Mononuclear cell (primary cell): ENCODE measurements around the gene PHRF1. TPM values are rescaled to one million over a fixed set of nuclear protein-coding genes. Genes with fewer than 3 reads are reported as not detected.

Experiments used
- H3K27me3 ChIP-seq: 2 replicates; pipeline ENCODE4 v1.6.0; 2011; ENCODE audit warnings: low read length, control low read depth; ENCODE audit not compliant: insufficient read depth
- H3K4me1 ChIP-seq: 2 replicates; pipeline ENCODE4 v1.5.1; 2011; ENCODE audit warnings: mild to moderate bottlenecking, low read length, control low read depth; ENCODE audit not compliant: insufficient read depth
- H3K4me3 ChIP-seq: 2 replicates; pipeline ENCODE4 v1.5.1; 2011; ENCODE audit warnings: mild to moderate bottlenecking, low read length, moderate library complexity
- H3K9me3 ChIP-seq: 2 replicates; pipeline ENCODE4 v1.5.1; 2011; ENCODE audit warnings: low read depth, mild to moderate bottlenecking, control low read depth, low read length
- total RNA-seq: library from RNA; depleted of rRNA; stranded (reverse); fragments of >200 nt; gene quantifications from one replicate; pipeline ENCODE4 v1.2.3, GENCODE V29; 2012

The PHRF1 gene
- total RNA-seq, 1 donor: 25.1 TPM

DNA sequence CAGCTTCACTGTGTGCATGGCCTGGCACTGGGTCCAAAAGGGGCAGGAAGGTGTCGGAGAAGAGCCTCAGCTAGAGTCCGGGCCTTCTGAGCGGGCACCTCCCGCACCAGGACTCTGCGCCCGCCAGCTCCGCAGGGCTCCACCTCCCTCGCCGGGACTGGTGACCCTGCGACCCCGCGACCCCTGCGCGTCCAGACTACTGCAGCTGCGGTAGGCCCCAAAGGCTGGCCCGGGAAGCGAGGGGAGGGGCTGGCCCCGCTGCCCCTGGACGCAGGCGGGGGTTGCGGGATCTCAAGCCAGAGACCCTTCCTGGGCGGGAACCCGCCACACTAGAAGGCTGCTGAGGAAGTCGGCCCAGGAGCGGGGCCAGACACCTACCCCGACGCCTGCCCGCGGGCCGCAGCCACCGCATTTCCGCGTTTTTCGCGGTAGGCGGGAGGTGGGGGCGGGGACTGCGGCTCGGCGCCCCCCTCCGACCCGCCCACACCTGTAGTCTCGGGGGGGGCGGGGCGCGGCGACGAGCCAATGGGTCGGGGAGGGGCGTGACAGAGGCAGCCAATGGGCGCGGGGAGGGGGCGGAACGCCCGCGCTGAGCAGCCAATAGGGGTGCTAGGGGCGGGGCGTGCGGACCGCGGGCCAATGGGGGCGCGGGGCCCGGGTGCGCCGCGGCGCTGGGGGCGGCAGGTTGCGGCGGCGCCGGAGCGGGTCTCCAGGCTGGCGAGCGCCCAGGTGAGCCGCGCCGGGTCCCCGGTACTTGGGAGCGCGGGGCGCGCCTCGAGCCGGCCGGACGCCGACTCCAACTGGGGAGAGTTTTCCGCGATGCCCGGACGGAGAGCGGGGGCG, 15.7 kb upstream of the PHRF1 start, which contains the start of the genes LMNTD2 and RASSF7:
TSS of gene LMNTD2 (minus strand) at position 434 of the 843 bp plus-strand sequence. CDS start at position 412, 22 bp downstream.
TSS of gene RASSF7 (plus strand) at position 666 of the 843 bp plus-strand sequence. CDS start 799 bp downstream, outside the sequence.
- Histone ChIP-seq H3K9me3 (no peaks in the 10 kb centered on the region), H3K4me1 (peaks cover 19% of the 10 kb centered on the region), H3K4me3 (peak within 1 kb of the TSS; percentile 73), H3K27me3 (peaks cover 8% of the 10 kb centered on the region)

DNA sequence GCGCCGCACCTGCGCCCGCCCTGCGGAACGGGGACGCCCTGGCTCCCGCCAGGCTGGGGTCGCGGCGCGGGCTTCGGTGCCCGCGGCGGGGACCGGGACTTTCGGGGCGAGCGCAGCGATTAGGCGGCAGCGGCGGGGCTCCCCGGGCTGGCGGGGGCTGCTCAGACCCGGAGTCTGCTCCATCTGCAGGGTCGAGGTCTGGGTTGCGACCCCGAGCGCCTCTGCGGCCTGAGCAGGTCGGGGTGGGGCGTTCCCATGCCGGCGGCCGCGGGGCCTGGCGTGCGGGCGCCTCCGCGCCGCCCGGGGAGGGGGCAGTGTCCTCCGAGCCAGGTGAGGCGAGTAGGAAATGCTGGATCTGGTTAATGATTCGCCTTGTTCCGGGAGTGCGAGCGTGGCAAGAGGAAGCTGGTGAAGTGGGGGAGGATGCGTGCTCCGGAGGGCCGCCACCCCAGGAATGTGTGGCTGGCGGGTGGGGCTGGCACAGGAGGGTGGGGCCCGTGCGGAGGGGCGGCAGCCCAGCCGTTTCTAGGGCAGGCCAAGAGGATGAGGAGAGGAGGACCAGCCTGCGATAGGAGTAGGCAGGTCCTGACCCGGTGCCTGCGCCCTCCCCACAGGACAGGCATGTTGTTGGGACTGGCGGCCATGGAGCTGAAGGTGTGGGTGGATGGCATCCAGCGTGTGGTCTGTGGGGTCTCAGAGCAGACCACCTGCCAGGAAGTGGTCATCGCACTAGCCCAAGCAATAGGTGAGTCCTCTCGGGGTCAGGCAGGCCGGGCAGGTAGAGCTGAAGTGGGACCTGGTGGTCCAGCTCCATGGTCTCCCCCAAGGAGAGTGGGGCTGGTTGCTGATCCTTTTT, 14.9 kb upstream of the PHRF1 start:
- peaks cover 6% of the 10 kb centered on the region for H3K27me3 ChIP-seq
- no peaks in the 10 kb centered on the region for H3K9me3 ChIP-seq
- peak overlapping the region; percentile 73 for H3K4me3 ChIP-seq
- H3K4me1 ChIP-seq: peaks cover 19% of the 10 kb centered on the region

GRCh38 chr11:562046-562645, 14.1 kb upstream of the PHRF1 start:
- no peaks in the 10 kb centered on the region for H3K9me3 ChIP-seq
- peaks cover 19% of the 10 kb centered on the region for H3K4me1 ChIP-seq
- peaks cover 2% of the 10 kb centered on the region for H3K27me3 ChIP-seq
- H3K4me3 ChIP-seq: no peak overlapping the region

DNA sequence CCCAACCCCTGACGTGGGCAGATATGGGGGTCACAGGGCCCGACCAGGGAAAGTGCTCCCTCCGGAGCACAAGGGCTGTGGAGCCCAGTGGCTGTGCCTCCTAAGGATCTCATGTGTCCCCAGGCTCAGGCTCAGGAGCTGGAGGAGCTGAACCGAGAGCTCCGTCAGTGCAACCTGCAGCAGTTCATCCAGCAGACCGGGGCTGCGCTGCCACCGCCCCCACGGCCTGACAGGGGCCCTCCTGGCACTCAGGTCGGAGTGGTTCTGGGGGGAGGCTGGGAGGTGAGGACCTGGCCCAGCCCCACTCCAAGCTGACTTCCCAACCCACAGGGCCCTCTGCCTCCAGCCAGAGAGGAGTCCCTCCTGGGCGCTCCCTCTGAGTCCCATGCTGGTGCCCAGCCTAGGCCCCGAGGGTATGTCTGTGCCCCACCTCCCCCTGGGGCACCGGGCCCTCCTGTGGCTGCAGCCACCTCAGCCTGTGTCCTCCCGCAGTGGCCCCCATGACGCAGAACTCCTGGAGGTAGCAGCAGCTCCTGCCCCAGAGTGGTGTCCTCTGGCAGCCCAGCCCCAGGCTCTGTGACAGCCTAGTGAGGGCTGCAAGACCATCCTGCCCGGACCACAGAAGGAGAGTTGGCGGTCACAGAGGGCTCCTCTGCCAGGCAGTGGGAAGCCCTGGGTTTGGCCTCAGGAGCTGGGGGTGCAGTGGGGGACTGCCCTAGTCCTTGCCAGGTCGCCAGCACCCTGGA, 13.0 kb upstream of the PHRF1 start:
- Histone ChIP-seq H3K4me3 (no peak overlapping the region), H3K9me3 (no peaks in the 10 kb centered on the region), H3K4me1 (peaks cover 19% of the 10 kb centered on the region), H3K27me3 (no peaks in the 10 kb centered on the region)

GRCh38 chr11:563812-564578, 12.3 kb upstream of the PHRF1 start:
- no peak overlapping the region for H3K4me3 ChIP-seq

DNA sequence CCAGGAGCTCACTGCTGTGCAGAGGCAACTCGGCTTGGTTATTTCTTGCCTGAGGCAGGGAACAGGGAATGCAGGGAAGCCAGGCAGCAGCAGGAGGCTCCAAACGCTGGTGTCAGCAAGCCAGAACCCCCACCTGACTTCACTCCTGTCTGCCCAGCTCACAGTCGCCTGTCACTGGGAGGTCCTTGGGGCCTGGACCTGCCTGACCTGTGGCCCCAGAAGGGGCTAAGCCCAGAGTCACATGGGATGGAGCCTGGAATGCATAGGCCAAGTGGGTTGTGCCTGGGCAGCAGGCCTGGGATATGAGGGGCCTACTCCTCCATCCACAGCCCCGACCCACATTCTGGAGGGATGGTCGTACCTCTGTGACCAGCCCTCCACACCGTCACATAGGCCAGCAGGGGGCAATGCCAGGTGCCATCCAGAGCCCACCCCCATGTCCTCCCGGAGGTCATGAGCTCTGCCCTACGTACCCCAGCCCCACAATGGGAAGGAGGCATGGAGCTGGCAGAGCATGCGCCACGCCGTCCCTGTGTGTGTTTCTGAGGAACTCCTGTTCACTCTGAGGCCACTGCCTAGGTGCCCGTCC, 10.3 kb upstream of the PHRF1 start:
- Histone ChIP-seq H3K4me1 (peaks cover 20% of the 10 kb centered on the region), H3K9me3 (no peaks in the 10 kb centered on the region), H3K27me3 (no peaks in the 10 kb centered on the region), H3K4me3 (no peak overlapping the region)

More at GRCh38 chr11:563812-564578, 12.3 kb upstream of the PHRF1 start:
- no peaks in the 10 kb centered on the region for H3K9me3 ChIP-seq
- peaks cover 21% of the 10 kb centered on the region for H3K4me1 ChIP-seq
- no peaks in the 10 kb centered on the region for H3K27me3 ChIP-seq

GRCh38 chr11:567011-567628, 9.2 kb upstream of the PHRF1 start:
- Histone ChIP-seq H3K4me1 (peaks cover 12% of the 10 kb centered on the region), H3K9me3 (no peaks in the 10 kb centered on the region), H3K27me3 (no peaks in the 10 kb centered on the region), H3K4me3 (no peak overlapping the region)

DNA sequence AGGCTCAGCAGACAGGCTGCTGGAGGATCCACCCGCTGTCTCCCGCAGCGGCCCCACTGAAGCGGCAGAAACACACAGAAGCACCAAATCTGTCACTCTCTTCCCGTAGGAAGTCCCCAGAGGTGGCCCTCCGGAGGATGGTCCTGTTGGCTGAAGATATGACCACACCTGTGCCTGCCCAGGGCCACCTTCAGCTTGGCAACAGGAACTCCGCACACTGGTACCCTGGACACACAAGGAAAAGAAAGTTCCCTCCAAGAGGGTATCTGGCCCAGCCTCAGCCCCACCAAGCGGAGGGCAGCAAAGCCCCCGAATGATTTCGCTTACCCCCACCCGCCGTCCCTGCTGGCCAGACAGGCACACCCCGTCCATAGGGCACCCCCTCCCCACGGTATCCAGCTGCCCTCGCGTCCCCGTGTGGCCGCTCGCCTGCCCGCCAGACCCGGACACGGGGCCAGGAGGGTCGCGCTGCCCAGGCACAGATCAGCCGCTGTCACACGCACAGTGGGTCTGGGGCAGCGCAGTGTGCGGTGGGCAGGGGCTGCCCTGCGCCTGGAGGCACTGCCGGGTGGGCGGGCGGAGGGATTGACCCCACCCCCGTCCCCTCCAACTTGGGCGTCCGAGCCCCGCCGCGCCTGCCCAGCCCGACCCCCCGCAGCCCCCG, 8.5 kb upstream of the PHRF1 start:
- peak overlapping the region; percentile 50 for H3K4me3 ChIP-seq
- no peaks in the 10 kb centered on the region for H3K9me3 ChIP-seq
- H3K27me3 ChIP-seq: no peaks in the 10 kb centered on the region
- peaks cover 9% of the 10 kb centered on the region for H3K4me1 ChIP-seq

- peak overlapping the region; percentile 50 for H3K4me3 ChIP-seq
- peaks cover 9% of the 10 kb centered on the region for H3K4me1 ChIP-seq
- H3K9me3 ChIP-seq: no peaks in the 10 kb centered on the region
- no peaks in the 10 kb centered on the region for H3K27me3 ChIP-seq
Observed at GRCh38 chr11:568306-569157, 7.7 kb upstream of the PHRF1 start.

- H3K9me3 ChIP-seq: no peaks in the 10 kb centered on the region
- H3K4me3 ChIP-seq: peak overlapping the region; percentile 50
- peaks cover 9% of the 10 kb centered on the region for H3K4me1 ChIP-seq
- peaks cover 3% of the 10 kb centered on the region for H3K27me3 ChIP-seq
Observed at GRCh38 chr11:569158-569885, 6.9 kb upstream of the PHRF1 start.

- no peaks in the 10 kb centered on the region for H3K9me3 ChIP-seq
- H3K4me3 ChIP-seq: no peak overlapping the region
- peaks cover 7% of the 10 kb centered on the region for H3K27me3 ChIP-seq
- peaks cover 18% of the 10 kb centered on the region for H3K4me1 ChIP-seq
Observed at GRCh38 chr11:571802-572185, 4.5 kb upstream of the PHRF1 start.
